Medulla oblongata (tissue), 1 donor: ENCODE results near the gene PLXNA2.

Source experiments
- DNase-seq: peaks from one replicate; pipeline ENCODE4 v3.0.0-alpha.2; 2015; ENCODE audit errors: extremely low spot score

Gene PLXNA2

GRCh38 chr1:207993477-207994445 lies 250.4 kb downstream of the PLXNA2 start:
- no peak for DNase-seq

GRCh38 chr1:207992677-207993236 lies 251.4 kb downstream of the PLXNA2 start:
- no peak for DNase-seq

- no peak for DNase-seq
Measured at GRCh38 chr1:207991583-207992026, 252.6 kb downstream of the PLXNA2 start.

GRCh38 chr1:207990876-207991582 lies 253.2 kb downstream of the PLXNA2 start:
- no peak for DNase-seq

- no peak for DNase-seq
Measured at GRCh38 chr1:207990455-207990854, 253.7 kb downstream of the PLXNA2 start.

- no peak for DNase-seq
Measured at GRCh38 chr1:207988326-207989165, 255.6 kb downstream of the PLXNA2 start.

- no peak for DNase-seq
Measured at GRCh38 chr1:207987164-207987563, 257.0 kb downstream of the PLXNA2 start.

GRCh38 chr1:207985996-207986395 lies 258.2 kb downstream of the PLXNA2 start:
- no peak for DNase-seq

- no peak for DNase-seq
Measured at GRCh38 chr1:207984831-207985572, 259.2 kb downstream of the PLXNA2 start.

GRCh38 chr1:207983044-207983635 lies 261.0 kb downstream of the PLXNA2 start:
- DNase-seq = no peak

GRCh38 chr1:207981976-207982375 lies 262.2 kb downstream of the PLXNA2 start:
- DNase-seq = no peak

- no peak for DNase-seq
Measured at GRCh38 chr1:207978441-207978840, 265.7 kb downstream of the PLXNA2 start.

GRCh38 chr1:207977876-207978275 lies 266.3 kb downstream of the PLXNA2 start:
- DNase-seq = no peak

GRCh38 chr1:207973898-207974568 lies 270.2 kb downstream of the PLXNA2 start:
- DNase-seq = no peak

GRCh38 chr1:207972337-207972736 lies 271.8 kb downstream of the PLXNA2 start:
- DNase-seq = no peak
